ENCODE data around the gene GSTCD.

GSTCD gene

DNA sequence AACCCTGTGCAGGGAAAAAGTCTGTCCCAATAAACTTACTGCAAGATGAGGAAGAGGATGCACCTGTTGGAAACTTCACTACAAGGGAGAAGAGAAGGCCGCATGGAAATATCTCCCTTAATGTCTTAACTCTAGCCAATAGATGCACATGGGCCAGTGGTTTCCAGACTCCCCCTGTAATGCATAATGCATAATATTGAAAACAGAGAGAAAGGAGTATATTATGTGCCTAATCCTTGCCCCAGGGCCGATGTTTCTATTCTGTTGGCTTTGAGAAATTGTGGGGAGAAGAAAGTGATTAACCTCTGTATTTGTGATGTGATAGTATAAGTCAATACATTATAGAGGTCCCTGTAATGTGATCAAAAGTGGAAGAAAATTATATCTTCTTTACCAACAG, 37.3 kb upstream of the GSTCD start:
- Histone ChIP-seq H3K79me2 (ENCODE audit: insufficient read depth, low read length) (no peaks in the 10 kb centered on the region), H3K27me3 (ENCODE audit: insufficient read depth, low read length) (no peaks in the 10 kb centered on the region), H3K9ac (ENCODE audit: low read length) (no peak overlapping the region), H3K9me3 (ENCODE audit: low read length) (no peaks in the 10 kb centered on the region), H3K9me2 (ENCODE audit: low read depth, low read length) (no peaks in the 10 kb centered on the region), H3K4me2 (ENCODE audit: low read length) (no peak overlapping the region), H3K4me1 (ENCODE audit: insufficient read depth, low read length, severe bottlenecking) (no peaks in the 10 kb centered on the region), H3K4me3 (ENCODE audit: low read depth, low read length, poor library complexity, severe bottlenecking) (no peak overlapping the region), H4K20me1 (ENCODE audit: insufficient read depth, low read length) (no peaks in the 10 kb centered on the region), H3F3A (ENCODE audit: insufficient read depth, low read length) (no peaks in the 10 kb centered on the region), H3K36me3 (ENCODE audit: insufficient read depth, low read length) (no peaks in the 10 kb centered on the region), H3K27ac (ENCODE audit: low read depth, low read length, poor library complexity, severe bottlenecking) (no peak overlapping the region), H2AFZ (ENCODE audit: low read length) (no peak overlapping the region)
- TF ChIP-seq, protein P1, sequence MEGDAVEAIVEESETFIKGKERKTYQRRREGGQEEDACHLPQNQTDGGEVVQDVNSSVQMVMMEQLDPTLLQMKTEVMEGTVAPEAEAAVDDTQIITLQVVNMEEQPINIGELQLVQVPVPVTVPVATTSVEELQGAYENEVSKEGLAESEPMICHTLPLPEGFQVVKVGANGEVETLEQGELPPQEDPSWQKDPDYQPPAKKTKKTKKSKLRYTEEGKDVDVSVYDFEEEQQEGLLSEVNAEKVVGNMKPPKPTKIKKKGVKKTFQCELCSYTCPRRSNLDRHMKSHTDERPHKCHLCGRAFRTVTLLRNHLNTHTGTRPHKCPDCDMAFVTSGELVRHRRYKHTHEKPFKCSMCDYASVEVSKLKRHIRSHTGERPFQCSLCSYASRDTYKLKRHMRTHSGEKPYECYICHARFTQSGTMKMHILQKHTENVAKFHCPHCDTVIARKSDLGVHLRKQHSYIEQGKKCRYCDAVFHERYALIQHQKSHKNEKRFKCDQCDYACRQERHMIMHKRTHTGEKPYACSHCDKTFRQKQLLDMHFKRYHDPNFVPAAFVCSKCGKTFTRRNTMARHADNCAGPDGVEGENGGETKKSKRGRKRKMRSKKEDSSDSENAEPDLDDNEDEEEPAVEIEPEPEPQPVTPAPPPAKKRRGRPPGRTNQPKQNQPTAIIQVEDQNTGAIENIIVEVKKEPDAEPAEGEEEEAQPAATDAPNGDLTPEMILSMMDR (IDR thresholded peaks at IDR 0.05; ENCODE audit: low read length) = no peak
- no peak for TF ChIP-seq EZH2 (IDR thresholded peaks at IDR 0.05; ENCODE audit: borderline replicate concordance, low read length)

DNA sequence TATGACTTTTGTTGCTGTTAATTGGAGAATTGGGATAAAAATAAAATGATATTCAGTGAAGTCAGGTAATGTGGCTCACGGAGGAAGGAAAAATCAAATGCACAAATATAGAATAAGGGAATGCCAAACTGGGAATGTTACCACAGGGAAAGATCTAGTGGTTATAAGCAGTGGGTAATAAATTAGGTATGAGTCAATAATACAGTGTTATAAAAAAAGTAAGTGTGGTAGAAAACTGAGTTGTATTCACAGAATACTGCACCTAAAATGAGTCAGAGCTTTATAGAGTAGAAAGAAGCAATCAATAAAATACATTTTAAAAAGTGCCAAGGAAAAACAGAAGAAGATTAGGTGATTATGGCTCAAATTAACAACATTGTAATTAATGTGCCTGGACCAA, 34.6 kb upstream of the GSTCD start:
- TF ChIP-seq EZH2 (IDR thresholded peaks at IDR 0.05; ENCODE audit: borderline replicate concordance, low read length) = no peak
- TF ChIP-seq, protein P1 (IDR thresholded peaks at IDR 0.05; ENCODE audit: low read length) = no peak
- Histone ChIP-seq H3K79me2 (ENCODE audit: insufficient read depth, low read length) (no peaks in the 10 kb centered on the region), H3K27ac (ENCODE audit: low read depth, low read length, poor library complexity, severe bottlenecking) (no peak overlapping the region), H3K27me3 (ENCODE audit: insufficient read depth, low read length) (no peaks in the 10 kb centered on the region), H4K20me1 (ENCODE audit: insufficient read depth, low read length) (no peaks in the 10 kb centered on the region), H3K4me3 (ENCODE audit: low read depth, low read length, poor library complexity, severe bottlenecking) (no peak overlapping the region), H3K4me1 (ENCODE audit: insufficient read depth, low read length, severe bottlenecking) (no peaks in the 10 kb centered on the region), H3F3A (ENCODE audit: insufficient read depth, low read length) (no peaks in the 10 kb centered on the region), H3K9me2 (ENCODE audit: low read depth, low read length) (no peaks in the 10 kb centered on the region), H3K4me2 (ENCODE audit: low read length) (no peak overlapping the region), H3K9me3 (ENCODE audit: low read length) (no peaks in the 10 kb centered on the region), H2AFZ (ENCODE audit: low read length) (no peak overlapping the region), H3K36me3 (ENCODE audit: insufficient read depth, low read length) (no peaks in the 10 kb centered on the region), H3K9ac (ENCODE audit: low read length) (no peak overlapping the region)

DNA sequence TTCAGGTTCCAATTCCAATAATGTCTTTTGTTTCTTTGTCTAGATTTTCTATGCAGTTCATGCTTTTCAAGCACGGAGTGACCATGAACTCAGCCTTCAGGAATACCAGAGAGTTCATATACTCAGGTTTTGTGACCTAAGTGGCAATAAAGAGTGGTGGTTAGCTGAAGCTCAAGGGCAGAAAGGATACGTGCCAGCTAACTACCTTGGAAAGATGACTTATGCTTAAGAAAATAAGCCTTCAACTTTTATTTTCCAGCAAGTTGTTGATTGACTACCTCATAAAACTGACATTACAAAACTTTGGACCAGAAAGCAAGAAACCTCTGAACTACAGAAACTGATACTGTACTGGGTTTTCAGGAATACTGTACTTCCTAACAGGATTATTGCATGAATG, 30.9 kb upstream of the GSTCD start:
- Histone ChIP-seq H3K9me3 (ENCODE audit: low read length) (no peaks in the 10 kb centered on the region), H3K9ac (ENCODE audit: low read length) (no peak overlapping the region), H3K27me3 (ENCODE audit: insufficient read depth, low read length) (no peaks in the 10 kb centered on the region), H2AFZ (ENCODE audit: low read length) (no peak overlapping the region), H3K4me3 (ENCODE audit: low read depth, low read length, poor library complexity, severe bottlenecking) (no peak overlapping the region), H3K36me3 (ENCODE audit: insufficient read depth, low read length) (peaks cover 16% of the 10 kb centered on the region), H3K27ac (ENCODE audit: low read depth, low read length, poor library complexity, severe bottlenecking) (no peak overlapping the region), H3K4me2 (ENCODE audit: low read length) (no peak overlapping the region), H3F3A (ENCODE audit: insufficient read depth, low read length) (no peaks in the 10 kb centered on the region), H3K79me2 (ENCODE audit: insufficient read depth, low read length) (no peaks in the 10 kb centered on the region), H3K9me2 (ENCODE audit: low read depth, low read length) (no peaks in the 10 kb centered on the region), H4K20me1 (ENCODE audit: insufficient read depth, low read length) (no peaks in the 10 kb centered on the region), H3K4me1 (ENCODE audit: insufficient read depth, low read length, severe bottlenecking) (no peaks in the 10 kb centered on the region)
- TF ChIP-seq, protein P1 (IDR thresholded peaks at IDR 0.05; ENCODE audit: low read length) = no peak
- no peak for TF ChIP-seq EZH2 (IDR thresholded peaks at IDR 0.05; ENCODE audit: borderline replicate concordance, low read length)

Data from OCI-LY1 (cell line).